OCI-LY1 (cell line): Measurements from ENCODE around the gene PTPRA.

Experiments
- H2AFZ ChIP-seq: fragments of 200-600 bp; sonication (generic), shearing (Covaris generic); 2 replicates; pipeline ENCODE4 v1.6.0; 2014; ENCODE audit warnings: antibody characterized with exemption, mild to moderate bottlenecking, low read length
- H3F3A ChIP-seq: fragments of 200-600 bp; sonication (generic), shearing (Covaris generic); 2 replicates; pipeline ENCODE4 v1.6.0; 2014; ENCODE audit warnings: mild to moderate bottlenecking, antibody characterized with exemption, low read length, moderate library complexity; ENCODE audit not compliant: insufficient read depth
- H3K27ac ChIP-seq: fragments of 200-600 bp; sonication (generic); 2 replicates; pipeline ENCODE4 v1.5.1; 2014; ENCODE audit warnings: low read length, mixed run types, mild to moderate bottlenecking, low read depth; ENCODE audit not compliant: poor library complexity, severe bottlenecking
- H3K27me3 ChIP-seq: fragments of 200-600 bp; sonication (generic); 2 replicates; pipeline ENCODE4 v1.6.0; 2014; ENCODE audit warnings: antibody characterized with exemption, mild to moderate bottlenecking, low read length, moderate library complexity; ENCODE audit not compliant: insufficient read depth
- H3K36me3 ChIP-seq: fragments of 200-600 bp; sonication (generic); 2 replicates; pipeline ENCODE4 v1.6.1; 2014; ENCODE audit warnings: mild to moderate bottlenecking, antibody characterized with exemption, low read length, moderate library complexity, mixed read lengths; ENCODE audit not compliant: insufficient read depth
- H3K4me1 ChIP-seq: fragments of 200-600 bp; sonication (generic); 2 replicates; pipeline ENCODE4 v1.5.1; 2014; ENCODE audit warnings: mild to moderate bottlenecking, low read length, moderate library complexity; ENCODE audit not compliant: insufficient read depth, severe bottlenecking
- H3K4me2 ChIP-seq: fragments of 200-600 bp; sonication (generic), shearing (Covaris generic); 2 replicates; pipeline ENCODE4 v1.6.1; 2014; ENCODE audit warnings: low read length
- H3K4me3 ChIP-seq: fragments of 200-600 bp; sonication (generic); 2 replicates; pipeline ENCODE4 v1.5.1; 2014; ENCODE audit warnings: low read length, low read depth, mild to moderate bottlenecking, mixed read lengths; ENCODE audit not compliant: poor library complexity, severe bottlenecking
- H3K79me2 ChIP-seq: fragments of 200-600 bp; shearing (Covaris generic); 2 replicates; pipeline ENCODE4 v1.6.1; 2016; ENCODE audit warnings: mixed run types, low read length, mixed read lengths; ENCODE audit not compliant: insufficient read depth
- H3K9ac ChIP-seq: fragments of 200-600 bp; sonication (generic), shearing (Covaris generic); 2 replicates; pipeline ENCODE4 v1.6.1; 2014; ENCODE audit warnings: mild to moderate bottlenecking, low read length, mixed read lengths
- H3K9me2 ChIP-seq: fragments of 200-600 bp; sonication (generic), shearing (Covaris generic); 2 replicates; pipeline ENCODE4 v1.6.1; 2014; ENCODE audit warnings: low read depth, mild to moderate bottlenecking, low read length, mixed read lengths
- H3K9me3 ChIP-seq: fragments of 200-600 bp; shearing (Covaris generic); 2 replicates; pipeline ENCODE4 v1.6.1; 2014; ENCODE audit warnings: low read length, mixed read lengths
- H4K20me1 ChIP-seq: fragments of 200-600 bp; sonication (generic), shearing (Covaris generic); 2 replicates; pipeline ENCODE4 v1.6.0; 2016; ENCODE audit warnings: mild to moderate bottlenecking, low read length; ENCODE audit not compliant: insufficient read depth
- EZH2 ChIP-seq: fragments of 200-600 bp; sonication (generic), shearing (Covaris generic); IDR thresholded peaks from 2 replicates; pipeline ENCODE4 v1.8.0; 2017; ENCODE audit warnings: borderline replicate concordance, mixed run types, mild to moderate bottlenecking, antibody characterized with exemption, low read length, moderate library complexity, mixed read lengths
- TF ChIP-seq, protein P1 (sequence below): fragments of 200-600 bp; sonication (generic), shearing (Covaris generic); IDR thresholded peaks from 2 replicates; pipeline ENCODE4 v1.5.1; 2017; ENCODE audit warnings: mild to moderate bottlenecking, antibody characterized with exemption, low read length, moderate library complexity, mixed read lengths

Gene PTPRA

DNA sequence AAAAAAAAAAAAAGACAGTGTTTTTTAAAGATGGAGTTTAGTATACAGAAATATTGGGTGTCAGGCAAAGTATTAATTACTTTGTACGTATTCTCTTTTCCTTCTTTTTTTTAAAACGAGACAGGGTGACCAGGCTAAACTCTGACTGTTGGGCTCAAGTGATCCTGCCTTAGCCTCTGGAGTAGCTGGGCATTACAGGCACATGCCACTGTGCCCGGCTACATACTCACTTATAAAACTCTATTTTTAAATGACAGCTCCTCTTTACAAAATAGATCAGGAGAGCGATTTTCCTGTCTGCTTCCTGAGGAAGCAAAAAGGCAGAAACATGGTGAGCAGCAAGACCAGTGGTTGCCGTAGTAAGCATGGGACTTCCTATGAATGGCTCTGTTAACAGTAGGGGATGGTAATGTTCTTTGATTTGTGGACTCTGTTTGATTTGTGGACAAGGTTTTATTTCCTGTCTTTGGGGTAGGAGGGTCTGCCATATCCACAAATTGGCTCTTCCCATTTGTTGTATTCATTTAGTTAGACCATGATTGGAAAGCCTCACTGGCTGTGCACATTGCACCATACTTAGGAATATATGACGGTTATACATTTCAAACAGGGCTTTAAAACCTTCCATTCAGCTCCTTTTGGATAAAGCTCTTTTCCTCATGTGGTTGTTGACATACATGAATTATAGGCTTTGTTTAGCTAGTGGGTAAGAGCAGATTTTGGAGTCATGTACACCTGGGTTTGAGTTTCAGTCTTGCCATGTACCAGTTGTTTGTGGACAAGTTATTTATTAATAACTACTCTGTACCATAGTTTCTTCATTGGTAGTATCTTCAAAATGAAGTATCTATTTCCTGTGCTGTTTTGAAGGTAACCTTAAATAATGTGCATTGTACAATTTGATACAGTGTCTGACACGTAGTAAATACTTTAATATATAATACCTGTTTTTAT is 45.1 kb downstream of the PTPRA start:
- Histone ChIP-seq H3K4me1 (peaks cover 7% of the 10 kb centered on the region), H2AFZ (no peak overlapping the region), H3K9me2 (no peaks in the 10 kb centered on the region), H3K36me3 (peaks cover 8% of the 10 kb centered on the region; the same call in 1 of the 2 replicates), H3K79me2 (no peaks in the 10 kb centered on the region), H3K4me2 (no peak overlapping the region), H3K4me3 (no peak overlapping the region), H4K20me1 (no peaks in the 10 kb centered on the region), H3K9ac (no peak overlapping the region), H3F3A (no peaks in the 10 kb centered on the region), H3K9me3 (no peaks in the 10 kb centered on the region), H3K27me3 (no peaks in the 10 kb centered on the region), H3K27ac (no peak overlapping the region)
- TF ChIP-seq EZH2, result no peak
- TF ChIP-seq, protein P1, sequence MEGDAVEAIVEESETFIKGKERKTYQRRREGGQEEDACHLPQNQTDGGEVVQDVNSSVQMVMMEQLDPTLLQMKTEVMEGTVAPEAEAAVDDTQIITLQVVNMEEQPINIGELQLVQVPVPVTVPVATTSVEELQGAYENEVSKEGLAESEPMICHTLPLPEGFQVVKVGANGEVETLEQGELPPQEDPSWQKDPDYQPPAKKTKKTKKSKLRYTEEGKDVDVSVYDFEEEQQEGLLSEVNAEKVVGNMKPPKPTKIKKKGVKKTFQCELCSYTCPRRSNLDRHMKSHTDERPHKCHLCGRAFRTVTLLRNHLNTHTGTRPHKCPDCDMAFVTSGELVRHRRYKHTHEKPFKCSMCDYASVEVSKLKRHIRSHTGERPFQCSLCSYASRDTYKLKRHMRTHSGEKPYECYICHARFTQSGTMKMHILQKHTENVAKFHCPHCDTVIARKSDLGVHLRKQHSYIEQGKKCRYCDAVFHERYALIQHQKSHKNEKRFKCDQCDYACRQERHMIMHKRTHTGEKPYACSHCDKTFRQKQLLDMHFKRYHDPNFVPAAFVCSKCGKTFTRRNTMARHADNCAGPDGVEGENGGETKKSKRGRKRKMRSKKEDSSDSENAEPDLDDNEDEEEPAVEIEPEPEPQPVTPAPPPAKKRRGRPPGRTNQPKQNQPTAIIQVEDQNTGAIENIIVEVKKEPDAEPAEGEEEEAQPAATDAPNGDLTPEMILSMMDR, result no peak

DNA sequence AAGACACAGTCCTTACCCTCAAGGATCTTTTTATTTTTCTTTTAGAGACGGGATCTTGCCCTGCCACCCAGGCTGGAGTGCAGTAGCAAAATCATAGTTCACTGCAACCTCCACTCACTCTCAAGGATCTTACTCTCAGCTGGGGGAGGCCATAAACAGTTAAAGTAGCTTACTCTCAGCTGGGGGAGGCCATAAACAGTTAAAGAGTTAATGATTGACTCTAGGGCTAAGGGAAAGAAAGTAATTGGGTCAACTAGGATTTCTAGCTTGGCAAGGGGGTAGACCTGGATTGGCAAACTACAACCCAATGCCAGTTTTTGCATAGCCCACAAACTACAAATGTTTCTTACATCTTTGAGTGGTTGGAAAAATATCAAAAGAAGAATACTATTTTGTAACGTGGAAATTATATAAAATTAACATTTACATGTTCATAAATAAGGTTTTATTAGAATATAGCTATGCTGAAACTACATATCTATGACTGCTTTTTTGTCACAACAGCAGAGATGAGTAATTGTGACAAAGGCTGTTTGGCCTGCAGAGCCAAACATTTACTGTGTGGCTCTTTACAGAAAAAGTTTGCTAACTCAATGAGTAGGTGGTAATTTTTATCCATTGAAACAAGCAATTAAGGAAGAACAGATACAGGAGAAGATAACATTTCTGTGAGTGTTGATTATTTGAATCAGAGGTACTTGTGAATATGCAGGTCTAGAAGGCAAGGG is 46.4 kb downstream of the PTPRA start:
- no peaks in the 10 kb centered on the region for H3K27me3 ChIP-seq
- no peaks in the 10 kb centered on the region for H4K20me1 ChIP-seq
- H3K4me2 ChIP-seq, result no peak overlapping the region
- peaks cover 7% of the 10 kb centered on the region for H3K4me1 ChIP-seq
- no peak overlapping the region for H3K4me3 ChIP-seq
- no peaks in the 10 kb centered on the region for H3K9me3 ChIP-seq
- H3K9ac ChIP-seq, result no peak overlapping the region
- TF ChIP-seq, protein P1, result no peak
- TF ChIP-seq EZH2, result no peak
- no peaks in the 10 kb centered on the region for H3F3A ChIP-seq
- H3K27ac ChIP-seq, result no peak overlapping the region
- no peaks in the 10 kb centered on the region for H3K9me2 ChIP-seq
- H3K36me3 ChIP-seq, result peaks cover 20% of the 10 kb centered on the region
- H2AFZ ChIP-seq, result no peak overlapping the region
- no peaks in the 10 kb centered on the region for H3K79me2 ChIP-seq

DNA sequence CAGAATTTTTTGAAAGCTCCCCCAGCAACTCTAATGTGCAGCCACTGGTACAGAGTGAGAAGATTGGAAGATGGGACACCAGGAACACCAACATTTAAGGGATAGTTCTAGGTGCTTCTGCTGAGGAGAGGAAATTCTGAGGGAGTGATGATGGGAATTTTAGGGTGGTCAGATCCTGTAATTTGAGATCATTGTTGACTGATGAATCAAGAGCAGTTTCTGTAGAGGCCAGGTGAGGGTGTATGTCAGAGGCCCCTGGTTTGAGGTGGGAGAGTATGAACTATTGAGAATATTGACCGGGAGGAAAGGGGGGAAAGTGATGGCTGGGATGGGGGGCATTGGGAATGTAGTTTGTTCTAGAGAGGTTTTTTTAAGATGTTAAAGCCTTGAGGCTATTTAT is 47.2 kb downstream of the PTPRA start:
- H3K9me2 ChIP-seq, result no peaks in the 10 kb centered on the region
- no peaks in the 10 kb centered on the region for H3K79me2 ChIP-seq
- peaks cover 7% of the 10 kb centered on the region for H3K4me1 ChIP-seq
- H3K9me3 ChIP-seq, result no peaks in the 10 kb centered on the region
- no peaks in the 10 kb centered on the region for H4K20me1 ChIP-seq
- TF ChIP-seq EZH2, result no peak
- TF ChIP-seq, protein P1, result no peak
- no peaks in the 10 kb centered on the region for H3F3A ChIP-seq
- no peak overlapping the region for H3K27ac ChIP-seq
- peaks cover 25% of the 10 kb centered on the region for H3K36me3 ChIP-seq
- H3K9ac ChIP-seq, result no peak overlapping the region
- no peak overlapping the region for H3K4me2 ChIP-seq
- H2AFZ ChIP-seq, result no peak overlapping the region
- H3K27me3 ChIP-seq, result no peaks in the 10 kb centered on the region
- H3K4me3 ChIP-seq, result no peak overlapping the region
